ENCODE measurements around the gene RAVER1. TPM values are rescaled to one million over a fixed set of nuclear protein-coding genes. Genes with fewer than 3 reads are reported as not detected.

Gene RAVER1
- total and polyA plus RNA-seq, 9 of the 15 experiments (the other 6 are each of a cell fraction or from before 2014, with no cell fraction given) = 0.06 to 113 (median 7.0) TPM

- no peak for TF ChIP-seq RERE (CRISPR knock-in tag; IDR thresholded peaks at IDR 0.05; ENCODE audit: borderline replicate concordance)
- TF ChIP-seq TSC22D4 (tag; IDR thresholded peaks at IDR 0.05) = no peak
- no peak; the same call in 1 of the 2 replicates for TF ChIP-seq SMARCA5 (IDR thresholded peaks at IDR 0.05)
- TF ChIP-seq ZNF561 (CRISPR knock-in tag; conservative IDR thresholded peaks at IDR 0.05) = no peak
- no peak for TF ChIP-seq SNIP1 (IDR thresholded peaks at IDR 0.05; ENCODE audit: low read depth)
- TF ChIP-seq EWSR1 (IDR thresholded peaks at IDR 0.05; ENCODE audit: borderline replicate concordance, low read depth, partially characterized antibody) = no peak
- no peak; a peak in 1 of 6 replicates for TF ChIP-seq ZBTB11 (CRISPR knock-in tag; IDR thresholded peaks at IDR 0.05)
- TF ChIP-seq ZNF12 (CRISPR knock-in tag; IDR thresholded peaks at IDR 0.05) = no peak
- TF ChIP-seq ETV1 (tag; conservative IDR thresholded peaks at IDR 0.05; ENCODE audit: low read depth) = peak; percentile 57; the same call in 1 of the 2 replicates
- peak; percentile 84; the same call in 1 of the 2 replicates for TF ChIP-seq ZBTB17 (CRISPR knock-in tag; IDR thresholded peaks at IDR 0.05)
- no peak for TF ChIP-seq RAD51 (IDR thresholded peaks at IDR 0.05; ENCODE audit: borderline replicate concordance, low read depth)
- TF ChIP-seq E2F5 (CRISPR knock-in tag; IDR thresholded peaks at IDR 0.05) = no peak
- no peak for TF ChIP-seq GTF2B (IDR thresholded peaks at IDR 0.05; ENCODE audit: extremely low read depth, insufficient read length)
- no peak for TF ChIP-seq PRPF4 (IDR thresholded peaks at IDR 0.05; ENCODE audit: insufficient read depth, low read depth, low read length, poor library complexity, severe bottlenecking)
- TF ChIP-seq HIVEP1 (CRISPR knock-in tag; IDR thresholded peaks at IDR 0.05) = no peak
These were observed 33.5 kb downstream of the RAVER1 start (continued) for GRCh38 chr19:10299545-10300458.

All from K562 (cell line).